HL-60 (cell line): ENCODE results near the gene PNPLA1.

Experiments used
- DNase-seq, 2 experiments: peaks; one replicate each; pipeline ENCODE4 v3.0.0-alpha.2; 2010 to 2020; ENCODE audit warnings: low read depth in 1 of 2, low spot score in 1 of 2
- H3K27ac ChIP-seq: fragments of 250-450 bp; sonication (Bioruptor Pico); replicated peaks from 2 replicates; pipeline ENCODE4 v1.5.1; 2020; ENCODE audit warnings: mild to moderate bottlenecking, moderate library complexity
- H3K27me3 ChIP-seq: fragments of 250-450 bp; sonication (Bioruptor Pico); 2 replicates; pipeline ENCODE4 v1.5.1; 2021; ENCODE audit warnings: mild to moderate bottlenecking, moderate library complexity; ENCODE audit not compliant: insufficient read depth, poor library complexity, severe bottlenecking
- H3K4me3 ChIP-seq: replicated peaks from 2 replicates; pipeline ENCODE4 v1.5.1; 2011; ENCODE audit warnings: mild to moderate bottlenecking, control low read depth, low read length; ENCODE audit not compliant: insufficient read depth
- GABPA ChIP-seq: IDR thresholded peaks from 2 replicates; pipeline ENCODE4 v1.6.1; 2012; ENCODE audit warnings: low read depth
- POLR2AphosphoS5 ChIP-seq: IDR thresholded peaks from 2 replicates; pipeline ENCODE4 v1.6.1; 2012; ENCODE audit warnings: low read depth
- SPI1 ChIP-seq: IDR thresholded peaks from 2 replicates; pipeline ENCODE4 v1.6.1; 2012; ENCODE audit warnings: low read depth, mild to moderate bottlenecking, borderline replicate concordance
- TF ChIP-seq, protein P1 (sequence below): IDR thresholded peaks from 2 replicates; pipeline ENCODE4 v1.6.1; 2012; ENCODE audit warnings: low read depth; ENCODE audit not compliant: insufficient replicate concordance
- TF ChIP-seq, protein P2 (sequence below): IDR thresholded peaks from one replicate; pipeline ENCODE4 v1.5.1; 2011; ENCODE audit warnings: low read length, control low read depth, inconsistent platforms; ENCODE audit not compliant: insufficient read depth

The PNPLA1 gene

DNA sequence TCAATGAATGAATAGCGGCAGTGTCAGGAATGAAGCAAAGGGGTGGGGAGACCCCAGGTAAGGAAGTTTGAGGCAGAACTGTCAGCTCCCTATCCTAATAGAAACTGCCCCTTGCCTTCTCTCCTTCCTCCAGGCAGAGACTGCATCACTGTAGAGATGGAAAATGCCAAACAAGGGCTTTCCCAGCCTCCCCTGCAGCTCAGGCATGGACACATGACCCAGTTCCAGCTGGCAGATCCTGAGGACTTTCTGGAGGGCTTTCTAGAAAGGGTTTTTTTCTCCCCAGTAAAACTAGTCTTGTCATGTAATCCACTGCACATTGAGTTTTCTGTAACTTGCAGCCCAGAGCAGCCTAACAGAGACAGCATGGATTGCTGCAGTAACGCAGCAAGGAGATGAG, 17.9 kb upstream of the PNPLA1 start:
- Histone ChIP-seq H3K27me3 (peaks cover 2% of the 10 kb centered on the region), H3K27ac (no peak overlapping the region), H3K4me3 (no peak overlapping the region)
- no peak for DNase-seq
- TF ChIP-seq, protein P1, sequence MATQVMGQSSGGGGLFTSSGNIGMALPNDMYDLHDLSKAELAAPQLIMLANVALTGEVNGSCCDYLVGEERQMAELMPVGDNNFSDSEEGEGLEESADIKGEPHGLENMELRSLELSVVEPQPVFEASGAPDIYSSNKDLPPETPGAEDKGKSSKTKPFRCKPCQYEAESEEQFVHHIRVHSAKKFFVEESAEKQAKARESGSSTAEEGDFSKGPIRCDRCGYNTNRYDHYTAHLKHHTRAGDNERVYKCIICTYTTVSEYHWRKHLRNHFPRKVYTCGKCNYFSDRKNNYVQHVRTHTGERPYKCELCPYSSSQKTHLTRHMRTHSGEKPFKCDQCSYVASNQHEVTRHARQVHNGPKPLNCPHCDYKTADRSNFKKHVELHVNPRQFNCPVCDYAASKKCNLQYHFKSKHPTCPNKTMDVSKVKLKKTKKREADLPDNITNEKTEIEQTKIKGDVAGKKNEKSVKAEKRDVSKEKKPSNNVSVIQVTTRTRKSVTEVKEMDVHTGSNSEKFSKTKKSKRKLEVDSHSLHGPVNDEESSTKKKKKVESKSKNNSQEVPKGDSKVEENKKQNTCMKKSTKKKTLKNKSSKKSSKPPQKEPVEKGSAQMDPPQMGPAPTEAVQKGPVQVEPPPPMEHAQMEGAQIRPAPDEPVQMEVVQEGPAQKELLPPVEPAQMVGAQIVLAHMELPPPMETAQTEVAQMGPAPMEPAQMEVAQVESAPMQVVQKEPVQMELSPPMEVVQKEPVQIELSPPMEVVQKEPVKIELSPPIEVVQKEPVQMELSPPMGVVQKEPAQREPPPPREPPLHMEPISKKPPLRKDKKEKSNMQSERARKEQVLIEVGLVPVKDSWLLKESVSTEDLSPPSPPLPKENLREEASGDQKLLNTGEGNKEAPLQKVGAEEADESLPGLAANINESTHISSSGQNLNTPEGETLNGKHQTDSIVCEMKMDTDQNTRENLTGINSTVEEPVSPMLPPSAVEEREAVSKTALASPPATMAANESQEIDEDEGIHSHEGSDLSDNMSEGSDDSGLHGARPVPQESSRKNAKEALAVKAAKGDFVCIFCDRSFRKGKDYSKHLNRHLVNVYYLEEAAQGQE, result no peak
- TF ChIP-seq, protein P2, sequence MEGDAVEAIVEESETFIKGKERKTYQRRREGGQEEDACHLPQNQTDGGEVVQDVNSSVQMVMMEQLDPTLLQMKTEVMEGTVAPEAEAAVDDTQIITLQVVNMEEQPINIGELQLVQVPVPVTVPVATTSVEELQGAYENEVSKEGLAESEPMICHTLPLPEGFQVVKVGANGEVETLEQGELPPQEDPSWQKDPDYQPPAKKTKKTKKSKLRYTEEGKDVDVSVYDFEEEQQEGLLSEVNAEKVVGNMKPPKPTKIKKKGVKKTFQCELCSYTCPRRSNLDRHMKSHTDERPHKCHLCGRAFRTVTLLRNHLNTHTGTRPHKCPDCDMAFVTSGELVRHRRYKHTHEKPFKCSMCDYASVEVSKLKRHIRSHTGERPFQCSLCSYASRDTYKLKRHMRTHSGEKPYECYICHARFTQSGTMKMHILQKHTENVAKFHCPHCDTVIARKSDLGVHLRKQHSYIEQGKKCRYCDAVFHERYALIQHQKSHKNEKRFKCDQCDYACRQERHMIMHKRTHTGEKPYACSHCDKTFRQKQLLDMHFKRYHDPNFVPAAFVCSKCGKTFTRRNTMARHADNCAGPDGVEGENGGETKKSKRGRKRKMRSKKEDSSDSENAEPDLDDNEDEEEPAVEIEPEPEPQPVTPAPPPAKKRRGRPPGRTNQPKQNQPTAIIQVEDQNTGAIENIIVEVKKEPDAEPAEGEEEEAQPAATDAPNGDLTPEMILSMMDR, result no peak
- no peak for TF ChIP-seq SPI1
- TF ChIP-seq POLR2AphosphoS5, result no peak
- TF ChIP-seq GABPA, result no peak

DNA sequence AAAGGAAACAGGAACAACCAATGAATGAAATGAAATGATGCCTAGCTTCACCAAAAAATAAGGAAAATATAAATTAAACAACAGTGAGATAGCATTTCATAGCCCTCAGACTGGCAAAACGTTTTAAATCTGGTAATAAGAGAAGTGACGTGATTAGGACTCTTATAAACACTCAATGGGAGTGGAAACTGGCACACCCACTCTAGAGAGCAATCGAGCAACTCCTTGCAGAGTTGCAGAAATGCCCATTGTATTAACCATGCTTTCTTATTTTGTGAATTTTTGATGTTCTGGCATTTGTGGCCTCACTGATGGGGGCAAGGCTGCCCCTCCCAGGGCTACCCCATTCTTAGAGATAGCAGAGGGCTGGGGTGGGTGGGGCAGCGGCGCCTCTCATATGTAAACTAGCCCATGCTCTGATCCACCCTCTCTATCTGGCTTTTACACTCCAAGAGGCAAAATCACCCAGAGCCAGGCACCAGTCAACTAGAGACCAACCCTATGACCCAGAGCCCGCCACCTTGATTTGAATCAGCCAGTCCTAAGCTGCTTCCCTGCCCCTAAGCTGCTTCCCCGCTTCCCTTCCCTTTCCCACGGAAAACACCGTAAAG, 6.4 kb upstream of the PNPLA1 start:
- no peak for DNase-seq
- Histone ChIP-seq H3K27me3 (no peaks in the 10 kb centered on the region), H3K27ac (no peak overlapping the region), H3K4me3 (no peak overlapping the region)
- TF ChIP-seq, protein P1, result no peak
- TF ChIP-seq POLR2AphosphoS5, result no peak
- no peak for TF ChIP-seq SPI1
- TF ChIP-seq GABPA, result no peak
- TF ChIP-seq, protein P2, result no peak

DNA sequence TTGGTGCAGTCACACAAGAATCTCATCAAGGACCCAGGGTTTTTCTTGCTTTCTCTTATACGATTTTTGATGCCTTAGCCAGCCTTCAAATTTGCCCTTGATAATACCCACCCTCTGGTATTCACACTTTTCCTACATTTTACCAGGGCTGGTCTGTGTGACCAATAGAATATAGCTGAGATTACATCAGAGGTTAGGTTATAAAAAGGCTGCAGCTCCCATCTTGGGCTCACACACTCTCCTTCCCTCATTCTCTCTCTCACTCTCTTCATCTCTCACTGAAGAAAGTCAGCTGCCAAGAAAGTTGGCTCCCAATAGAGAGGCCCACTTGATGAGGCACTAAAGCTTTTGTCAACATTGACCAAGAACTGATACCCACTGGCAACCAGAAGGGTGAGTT, 4.1 kb upstream of the PNPLA1 start:
- DNase-seq, result no peak
- Histone ChIP-seq H3K4me3 (no peak overlapping the region), H3K27me3 (no peaks in the 10 kb centered on the region), H3K27ac (no peak overlapping the region)
- TF ChIP-seq GABPA (no peak), POLR2AphosphoS5 (no peak), SPI1 (no peak)
- TF ChIP-seq, protein P1, result no peak
- TF ChIP-seq, protein P2, result no peak
